Measurements from ENCODE around the gene FFAR4.

Gene FFAR4

DNA sequence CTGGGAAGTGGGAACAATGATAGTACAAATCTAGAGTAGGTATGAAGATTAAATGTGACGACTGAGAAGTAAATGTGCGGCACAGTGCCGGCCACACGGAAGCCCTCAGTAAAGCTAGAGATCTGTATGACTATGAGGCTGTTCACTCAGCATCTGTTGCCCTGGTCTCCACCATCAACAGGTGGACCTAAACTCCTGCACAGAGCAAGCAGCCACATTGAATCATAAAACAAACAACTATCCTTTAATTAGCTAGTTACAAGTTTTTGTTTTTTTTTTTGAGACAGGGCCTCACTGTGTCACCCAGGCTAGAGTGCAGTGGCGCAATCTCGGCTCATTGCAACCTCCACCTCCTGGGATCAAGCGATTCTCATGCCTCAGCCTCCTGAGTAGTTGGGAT is 18.0 kb downstream of the FFAR4 start:
- Mint-ChIP-seq H3K9me3 (peaks cover 8% of the 10 kb centered on the region), H3K4me1 (peaks cover 15% of the 10 kb centered on the region), H3K36me3 (ENCODE audit: low read depth) (no peaks in the 10 kb centered on the region), H3K27ac (no peak overlapping the region), H3K4me3 (no peak overlapping the region), H3K27me3 (ENCODE audit: low read depth, poor library complexity) (peaks cover 29% of the 10 kb centered on the region)
- TF ChIP-seq, protein P1, sequence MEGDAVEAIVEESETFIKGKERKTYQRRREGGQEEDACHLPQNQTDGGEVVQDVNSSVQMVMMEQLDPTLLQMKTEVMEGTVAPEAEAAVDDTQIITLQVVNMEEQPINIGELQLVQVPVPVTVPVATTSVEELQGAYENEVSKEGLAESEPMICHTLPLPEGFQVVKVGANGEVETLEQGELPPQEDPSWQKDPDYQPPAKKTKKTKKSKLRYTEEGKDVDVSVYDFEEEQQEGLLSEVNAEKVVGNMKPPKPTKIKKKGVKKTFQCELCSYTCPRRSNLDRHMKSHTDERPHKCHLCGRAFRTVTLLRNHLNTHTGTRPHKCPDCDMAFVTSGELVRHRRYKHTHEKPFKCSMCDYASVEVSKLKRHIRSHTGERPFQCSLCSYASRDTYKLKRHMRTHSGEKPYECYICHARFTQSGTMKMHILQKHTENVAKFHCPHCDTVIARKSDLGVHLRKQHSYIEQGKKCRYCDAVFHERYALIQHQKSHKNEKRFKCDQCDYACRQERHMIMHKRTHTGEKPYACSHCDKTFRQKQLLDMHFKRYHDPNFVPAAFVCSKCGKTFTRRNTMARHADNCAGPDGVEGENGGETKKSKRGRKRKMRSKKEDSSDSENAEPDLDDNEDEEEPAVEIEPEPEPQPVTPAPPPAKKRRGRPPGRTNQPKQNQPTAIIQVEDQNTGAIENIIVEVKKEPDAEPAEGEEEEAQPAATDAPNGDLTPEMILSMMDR (IDR thresholded peaks at IDR 0.05): no peak
- no peak for DNase-seq

DNA sequence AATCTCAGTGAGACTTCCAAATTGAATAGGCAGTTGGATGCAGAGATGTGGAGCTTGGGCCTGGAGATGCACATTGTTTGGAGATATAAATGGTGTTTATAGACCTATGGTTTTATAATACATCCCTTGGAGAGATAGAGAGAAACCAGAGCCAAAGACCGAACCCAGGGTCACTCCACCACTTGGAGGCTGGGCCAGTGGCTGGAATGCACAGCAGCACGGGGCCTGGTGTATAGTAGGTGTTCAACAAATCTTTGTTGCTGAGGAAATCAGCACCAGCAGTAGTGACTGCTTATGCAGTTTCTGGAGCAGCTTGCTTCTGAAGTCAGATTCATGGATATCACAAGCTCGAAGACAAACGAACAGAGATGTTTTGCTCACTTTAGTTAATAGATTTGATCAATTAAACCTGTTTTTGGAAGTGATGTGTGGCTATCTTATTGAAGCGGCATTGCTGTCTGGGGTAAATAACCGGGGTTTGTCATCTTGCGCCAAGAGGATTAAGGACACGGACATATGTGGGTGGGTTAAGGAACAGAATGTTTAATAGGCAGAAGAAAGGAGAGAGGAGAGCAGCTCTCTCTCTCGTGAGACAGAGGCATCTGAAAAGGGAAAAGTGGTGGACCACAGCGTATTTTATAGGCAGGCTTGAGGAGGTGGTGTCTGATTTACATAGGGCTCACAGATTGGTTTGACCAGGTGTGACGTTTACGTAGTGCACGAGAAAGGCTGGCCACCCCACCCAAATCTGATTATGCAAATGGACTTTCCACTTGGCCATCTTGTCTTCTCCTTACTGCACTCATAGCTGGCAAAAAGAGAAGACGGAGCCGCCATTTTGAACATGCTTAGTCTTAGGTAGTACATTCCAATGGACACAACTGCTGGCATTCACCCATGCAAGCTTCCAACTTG is 23.4 kb downstream of the FFAR4 start:
- Mint-ChIP-seq H3K4me1 (peaks cover 23% of the 10 kb centered on the region), H3K36me3 (ENCODE audit: low read depth) (no peaks in the 10 kb centered on the region), H3K27ac (no peak overlapping the region), H3K27me3 (ENCODE audit: low read depth, poor library complexity) (peaks cover 26% of the 10 kb centered on the region), H3K4me3 (no peak overlapping the region), H3K9me3 (no peaks in the 10 kb centered on the region)
- DNase-seq: no peak
- TF ChIP-seq, protein P1 (IDR thresholded peaks at IDR 0.05): no peak

DNA sequence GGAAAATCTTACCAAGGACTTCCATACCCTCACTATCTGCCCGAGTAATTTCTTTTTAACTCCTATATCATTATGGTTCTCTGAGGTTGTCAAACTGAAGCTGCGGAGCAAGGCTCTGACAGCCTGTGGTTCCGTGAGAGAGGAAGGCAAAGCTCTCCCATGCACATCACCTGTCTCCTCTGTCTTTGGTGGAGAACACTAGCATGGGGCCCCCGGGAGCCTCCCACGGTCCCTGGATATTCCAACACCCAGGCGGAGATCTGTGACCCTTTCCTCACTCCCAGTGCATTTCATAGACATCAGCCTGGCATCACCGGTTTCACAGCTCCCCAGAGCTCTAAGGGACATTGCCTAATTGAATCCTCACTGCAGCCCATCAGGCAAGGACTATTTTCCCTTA is 24.2 kb downstream of the FFAR4 start:
- Mint-ChIP-seq H3K4me1 (peaks cover 27% of the 10 kb centered on the region), H3K4me3 (no peak overlapping the region), H3K36me3 (ENCODE audit: low read depth) (no peaks in the 10 kb centered on the region), H3K9me3 (no peaks in the 10 kb centered on the region), H3K27me3 (ENCODE audit: low read depth, poor library complexity) (peaks cover 20% of the 10 kb centered on the region), H3K27ac (no peak overlapping the region)
- no peak for DNase-seq
- TF ChIP-seq, protein P1 (IDR thresholded peaks at IDR 0.05): no peak

DNA sequence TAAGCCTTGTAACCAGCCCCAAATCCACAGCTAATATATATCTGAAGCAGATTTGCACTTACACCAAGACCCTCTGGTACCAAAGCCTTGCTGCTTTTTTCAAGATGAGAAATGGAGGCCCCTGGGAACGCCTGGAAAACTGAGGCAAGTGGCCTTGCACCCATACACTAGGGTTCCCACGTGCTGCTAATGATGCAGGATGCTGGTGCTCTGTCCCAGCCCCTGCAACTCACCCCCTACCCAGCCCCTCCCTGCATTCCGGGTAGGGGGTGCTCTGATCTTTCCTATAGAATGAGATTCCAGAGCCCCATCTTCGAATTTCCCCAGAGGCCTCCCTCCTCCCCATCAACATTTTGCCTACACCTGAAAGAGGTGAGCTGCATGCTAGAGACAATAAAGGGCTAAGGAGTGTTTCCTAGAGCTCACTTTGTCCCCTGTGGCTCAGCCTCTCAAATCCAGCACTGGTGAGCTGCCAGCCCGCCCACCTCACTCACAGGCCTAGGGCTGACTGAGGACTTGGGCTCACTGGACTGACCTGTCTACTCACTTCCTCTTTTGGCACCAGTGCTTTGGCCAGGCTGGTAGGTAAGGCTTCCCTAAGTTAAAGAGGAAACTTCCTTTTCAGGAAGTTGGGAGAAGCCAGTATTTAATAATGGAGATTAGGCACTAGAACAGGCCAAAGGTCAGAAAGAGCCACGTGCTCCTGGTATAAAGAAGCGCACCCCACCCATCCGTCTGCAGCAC is 24.8 kb downstream of the FFAR4 start:
- Mint-ChIP-seq H3K36me3 (ENCODE audit: low read depth) (no peaks in the 10 kb centered on the region), H3K27ac (no peak overlapping the region), H3K27me3 (ENCODE audit: low read depth, poor library complexity) (peaks cover 21% of the 10 kb centered on the region), H3K4me3 (no peak overlapping the region), H3K9me3 (no peaks in the 10 kb centered on the region), H3K4me1 (peaks cover 31% of the 10 kb centered on the region)
- no peak for DNase-seq
- TF ChIP-seq, protein P1 (IDR thresholded peaks at IDR 0.05): no peak

DNA sequence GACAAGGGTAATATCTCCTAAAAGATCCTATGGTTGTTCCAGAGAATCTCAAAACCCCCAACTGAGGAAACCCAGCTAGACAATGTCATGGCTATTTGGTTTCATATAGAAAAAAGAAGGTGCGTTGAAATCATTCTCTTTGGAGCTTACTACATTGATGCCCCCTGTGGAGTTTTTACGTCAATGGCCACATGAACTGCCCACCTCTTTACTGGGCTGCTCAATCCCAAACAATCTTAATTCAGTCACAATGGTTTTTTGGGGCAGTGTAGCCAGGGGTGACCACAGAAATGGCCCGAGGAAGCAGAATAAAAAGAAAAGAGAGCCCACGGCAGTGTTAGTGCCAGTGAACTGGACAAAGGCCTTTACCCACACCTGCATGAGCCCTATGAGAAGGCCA is 26.8 kb downstream of the FFAR4 start:
- peaks cover 32% of the 10 kb centered on the region for H3K4me1 Mint-ChIP-seq
- H3K27me3 Mint-ChIP-seq (ENCODE audit: low read depth, poor library complexity): peaks cover 29% of the 10 kb centered on the region
- H3K36me3 Mint-ChIP-seq (ENCODE audit: low read depth): no peaks in the 10 kb centered on the region
- no peak overlapping the region for H3K4me3 Mint-ChIP-seq
- no peak overlapping the region for H3K27ac Mint-ChIP-seq
- no peak for DNase-seq
- TF ChIP-seq, protein P1 (IDR thresholded peaks at IDR 0.05): no peak
- H3K9me3 Mint-ChIP-seq: no peaks in the 10 kb centered on the region
